ENCODE data around the gene MCCC2.
"Not testable (repeated sequence)": the region's sequence is repeated elsewhere in the genome, so short reads cannot be mapped to it uniquely, and the experiment has no call there.

Gene MCCC2

GRCh38 chr5:71597001-71597400, 9.9 kb downstream of the MCCC2 start:
- H3K27me3 ChIP-seq (ENCODE audit: control insufficient read depth in 1 of 2, insufficient read depth in 2 of 2, low read length in 2 of 2) = no peaks in the 10 kb centered on the region
- H3K36me3 ChIP-seq (ENCODE audit: control insufficient read depth in 2 of 2, insufficient read depth in 2 of 2, low read length in 2 of 2) = peaks cover 18 to 22% of the 10 kb centered on the region in 2 donors
- no peak overlapping the region for H3K4me3 ChIP-seq (ENCODE audit: low read length in 2 of 2)
- no peaks in the 10 kb centered on the region for H3K4me1 ChIP-seq (ENCODE audit: control insufficient read depth, insufficient read depth, low read length)
- H3K9me3 ChIP-seq (ENCODE audit: control insufficient read depth in 2 of 2, low read length in 2 of 2) = no peaks in the 10 kb centered on the region
- H3K27ac ChIP-seq (ENCODE audit: low read length) = no peak overlapping the region
- H3K9ac ChIP-seq (ENCODE audit: low read length in 2 of 2) = no peak overlapping the region

DNA sequence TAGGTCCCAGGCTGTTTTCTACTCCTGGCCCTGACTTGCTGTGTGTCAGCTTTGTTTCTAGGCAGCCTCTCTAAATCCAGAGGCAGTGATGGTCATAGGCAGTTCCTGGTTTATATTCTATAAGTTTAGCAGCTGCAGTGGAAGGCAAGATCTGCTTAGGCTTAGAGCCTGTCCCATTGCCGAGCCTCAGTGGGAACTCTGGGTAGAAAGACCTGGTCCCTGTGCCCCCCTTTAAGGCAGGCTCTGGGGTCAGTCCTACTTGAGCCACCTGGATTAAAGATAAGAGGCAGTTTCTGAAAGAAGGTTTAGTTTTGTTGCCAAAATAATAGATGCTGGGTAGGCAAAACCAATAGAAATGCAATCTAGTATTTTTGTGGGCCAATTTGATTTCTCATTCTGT, 13.6 kb downstream of the MCCC2 start:
- no peak overlapping the region for H3K9ac ChIP-seq (ENCODE audit: low read length in 2 of 2)
- H3K4me3 ChIP-seq (ENCODE audit: low read length in 2 of 2) = no peak overlapping the region
- H3K4me1 ChIP-seq (ENCODE audit: control insufficient read depth, insufficient read depth, low read length) = no peaks in the 10 kb centered on the region
- H3K27me3 ChIP-seq (ENCODE audit: control insufficient read depth in 1 of 2, insufficient read depth in 2 of 2, low read length in 2 of 2) = no peaks in the 10 kb centered on the region
- peak overlapping the region; percentile 53 for H3K27ac ChIP-seq (ENCODE audit: low read length)
- peaks cover 31 to 34% of the 10 kb centered on the region in 2 donors for H3K36me3 ChIP-seq (ENCODE audit: control insufficient read depth in 2 of 2, insufficient read depth in 2 of 2, low read length in 2 of 2)
- no peaks in the 10 kb centered on the region for H3K9me3 ChIP-seq (ENCODE audit: control insufficient read depth in 2 of 2, low read length in 2 of 2)

DNA sequence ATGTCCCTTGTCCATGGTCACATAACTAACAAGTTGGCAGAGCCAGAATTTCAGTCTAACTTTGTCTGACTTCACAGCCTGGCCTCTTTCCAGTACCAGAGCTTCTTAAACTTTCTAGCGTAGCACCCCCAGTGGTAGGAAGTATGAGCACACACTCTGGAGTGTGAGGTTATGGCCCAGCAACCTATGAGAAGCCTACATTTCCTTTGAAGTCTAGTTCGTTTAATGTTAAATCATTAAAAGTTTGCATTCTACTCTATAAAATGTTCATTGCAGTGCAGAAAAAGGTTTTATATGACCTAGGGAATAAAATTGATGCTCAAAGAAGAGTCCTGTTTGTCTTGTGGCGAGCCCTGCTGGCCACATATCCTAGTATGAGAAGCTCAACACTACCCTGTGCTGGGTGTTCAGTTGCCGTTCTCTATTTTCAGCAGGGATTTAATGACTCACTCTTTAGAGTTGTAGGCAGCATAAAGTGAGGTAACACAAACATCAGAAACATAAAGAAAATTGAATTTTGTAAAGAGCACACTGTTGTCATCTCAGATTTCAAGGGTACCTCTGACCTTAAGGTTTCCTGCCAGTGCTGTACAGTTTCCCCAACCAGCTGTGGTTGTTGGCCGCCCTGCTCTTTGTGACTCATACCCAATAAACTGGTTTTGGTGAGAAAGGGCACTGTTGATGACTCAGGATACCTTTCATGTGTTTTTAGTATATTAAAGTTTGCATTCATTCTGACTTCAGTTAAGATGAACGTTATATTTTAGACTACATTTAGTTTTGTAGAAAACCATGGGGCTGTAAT, 14.3 kb downstream of the MCCC2 start:
- peak overlapping the region; percentile 53 for H3K27ac ChIP-seq (ENCODE audit: low read length)
- H3K4me1 ChIP-seq (ENCODE audit: control insufficient read depth, insufficient read depth, low read length) = no peaks in the 10 kb centered on the region
- H3K36me3 ChIP-seq (ENCODE audit: control insufficient read depth in 2 of 2, insufficient read depth in 2 of 2, low read length in 2 of 2) = peaks cover 27 to 30% of the 10 kb centered on the region in 2 donors
- no peaks in the 10 kb centered on the region for H3K9me3 ChIP-seq (ENCODE audit: control insufficient read depth in 2 of 2, low read length in 2 of 2)
- H3K9ac ChIP-seq (ENCODE audit: low read length in 2 of 2) = no peak overlapping the region
- no peaks in the 10 kb centered on the region for H3K27me3 ChIP-seq (ENCODE audit: control insufficient read depth in 1 of 2, insufficient read depth in 2 of 2, low read length in 2 of 2)
- H3K4me3 ChIP-seq (ENCODE audit: low read length in 2 of 2) = no peak overlapping the region

- H3K27me3 ChIP-seq (ENCODE audit: control insufficient read depth in 1 of 2, insufficient read depth in 2 of 2, low read length in 2 of 2); H3K4me1 ChIP-seq (ENCODE audit: control insufficient read depth, insufficient read depth, low read length); H3K36me3 ChIP-seq (ENCODE audit: control insufficient read depth in 2 of 2, insufficient read depth in 2 of 2, low read length in 2 of 2); H3K9ac ChIP-seq (ENCODE audit: low read length in 2 of 2); H3K4me3 ChIP-seq (ENCODE audit: low read length in 2 of 2); H3K9me3 ChIP-seq (ENCODE audit: control insufficient read depth in 2 of 2, low read length in 2 of 2); H3K27ac ChIP-seq (ENCODE audit: low read length): not testable (repeated sequence)
Measured at GRCh38 chr5:71609916-71610315, 22.8 kb downstream of the MCCC2 start.

DNA sequence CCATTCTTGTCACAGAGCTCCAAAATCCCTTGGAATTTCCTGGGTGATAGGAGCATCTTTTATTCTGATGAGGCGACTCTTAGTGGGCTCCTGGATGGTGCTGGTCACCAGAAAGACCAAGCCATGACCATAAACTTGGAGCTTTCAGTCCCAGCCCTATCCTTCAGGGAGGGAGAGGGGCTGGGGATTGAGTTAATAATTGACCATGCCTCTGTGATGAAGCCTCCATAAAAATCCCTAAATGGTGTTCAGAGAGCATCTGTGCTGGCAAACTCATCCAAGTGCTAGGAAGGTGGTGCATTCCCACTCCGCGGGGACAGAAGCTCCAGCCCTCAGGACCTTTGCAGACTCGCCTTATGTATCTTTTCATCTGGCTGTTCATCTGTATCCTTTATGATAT, 28.7 kb downstream of the MCCC2 start:
- no peak overlapping the region for H3K9ac ChIP-seq (ENCODE audit: low read length in 2 of 2)
- no peaks in the 10 kb centered on the region for H3K27me3 ChIP-seq (ENCODE audit: control insufficient read depth in 1 of 2, insufficient read depth in 2 of 2, low read length in 2 of 2)
- H3K36me3 ChIP-seq (ENCODE audit: control insufficient read depth in 2 of 2, insufficient read depth in 2 of 2, low read length in 2 of 2) = peaks cover 12 to 21% of the 10 kb centered on the region in 2 donors
- no peak overlapping the region for H3K4me3 ChIP-seq (ENCODE audit: low read length in 2 of 2)
- H3K9me3 ChIP-seq (ENCODE audit: control insufficient read depth in 2 of 2, low read length in 2 of 2) = no peaks in the 10 kb centered on the region
- H3K4me1 ChIP-seq (ENCODE audit: control insufficient read depth, insufficient read depth, low read length) = no peaks in the 10 kb centered on the region
- no peak overlapping the region for H3K27ac ChIP-seq (ENCODE audit: low read length)

DNA sequence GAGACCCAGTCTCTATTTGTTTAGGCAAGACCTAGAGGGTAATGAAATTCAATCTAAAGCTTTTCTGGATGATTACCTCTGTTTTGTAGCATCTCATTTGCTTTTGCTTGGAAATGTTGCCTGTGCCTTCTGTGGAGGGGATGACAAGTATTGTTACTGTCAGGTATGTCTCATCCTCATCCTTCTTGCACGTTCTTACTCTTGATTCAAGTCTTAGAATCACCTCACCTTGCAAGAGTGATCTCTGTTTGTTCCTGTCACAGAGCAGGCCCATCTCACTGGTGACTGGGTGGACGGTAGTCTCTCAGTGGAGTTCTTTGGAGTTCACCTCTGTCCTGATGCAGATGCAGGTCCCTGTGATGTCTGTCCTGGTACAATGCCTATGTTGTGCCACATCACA, 33.5 kb downstream of the MCCC2 start:
- Histone ChIP-seq H3K36me3 (ENCODE audit: control insufficient read depth in 2 of 2, insufficient read depth in 2 of 2, low read length in 2 of 2) (peaks cover 16 to 21% of the 10 kb centered on the region in 2 donors), H3K27me3 (ENCODE audit: control insufficient read depth in 1 of 2, insufficient read depth in 2 of 2, low read length in 2 of 2) (no peaks in the 10 kb centered on the region), H3K9ac (ENCODE audit: low read length in 2 of 2) (no peak overlapping the region), H3K4me1 (ENCODE audit: control insufficient read depth, insufficient read depth, low read length) (no peaks in the 10 kb centered on the region), H3K27ac (ENCODE audit: low read length) (no peak overlapping the region), H3K4me3 (ENCODE audit: low read length in 2 of 2) (no peak overlapping the region), H3K9me3 (ENCODE audit: control insufficient read depth in 2 of 2, low read length in 2 of 2) (no peaks in the 10 kb centered on the region)

DNA sequence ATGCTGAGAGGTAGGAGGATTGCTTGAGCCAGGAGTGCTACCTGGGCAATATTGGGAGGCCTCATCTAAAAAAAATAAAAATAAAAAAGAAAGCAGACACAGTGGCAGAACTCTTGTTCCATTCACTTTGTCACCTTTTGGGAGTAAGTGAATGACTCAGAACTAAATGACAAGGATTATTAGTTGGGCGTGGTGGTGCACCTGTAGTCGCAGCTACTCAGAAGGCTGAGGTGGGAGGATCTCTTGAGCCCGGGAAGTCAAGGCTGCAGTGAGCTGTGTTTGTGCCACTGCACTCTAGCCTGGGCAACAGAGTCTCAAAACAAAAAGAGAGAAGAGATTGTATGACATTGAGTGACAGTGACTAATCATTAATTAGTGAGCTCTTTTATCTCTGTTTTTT, 34.1 kb downstream of the MCCC2 start:
- no peak overlapping the region for H3K4me3 ChIP-seq (ENCODE audit: low read length in 2 of 2)
- H3K27ac ChIP-seq (ENCODE audit: low read length) = no peak overlapping the region
- no peak overlapping the region for H3K9ac ChIP-seq (ENCODE audit: low read length in 2 of 2)
- no peaks in the 10 kb centered on the region for H3K9me3 ChIP-seq (ENCODE audit: control insufficient read depth in 2 of 2, low read length in 2 of 2)
- H3K4me1 ChIP-seq (ENCODE audit: control insufficient read depth, insufficient read depth, low read length) = no peaks in the 10 kb centered on the region
- no peaks in the 10 kb centered on the region for H3K27me3 ChIP-seq (ENCODE audit: control insufficient read depth in 1 of 2, insufficient read depth in 2 of 2, low read length in 2 of 2)
- peaks cover 16% of the 10 kb centered on the region in 2 donors for H3K36me3 ChIP-seq (ENCODE audit: control insufficient read depth in 2 of 2, insufficient read depth in 2 of 2, low read length in 2 of 2)

DNA sequence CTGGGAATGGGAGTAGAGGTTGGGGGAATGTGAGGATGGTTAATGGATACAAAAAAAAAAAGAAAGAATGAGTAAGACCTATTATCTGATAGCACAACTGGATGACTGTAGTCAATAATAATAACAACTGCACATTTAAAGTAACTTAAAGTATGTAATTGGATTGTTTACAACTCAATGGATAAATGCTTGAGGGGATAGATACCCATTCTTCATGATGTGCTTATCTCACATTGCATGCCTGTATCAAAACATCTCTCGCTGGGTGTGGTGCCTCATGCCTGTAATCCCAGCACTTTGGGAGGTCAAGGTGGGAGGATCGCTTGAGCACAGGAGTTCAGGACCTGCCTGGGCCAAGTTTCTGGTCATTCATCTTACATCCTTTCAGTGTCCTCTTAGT, 34.6 kb downstream of the MCCC2 start:
- Histone ChIP-seq H3K4me3 (ENCODE audit: low read length in 2 of 2) (no peak overlapping the region), H3K27ac (ENCODE audit: low read length) (no peak overlapping the region), H3K4me1 (ENCODE audit: control insufficient read depth, insufficient read depth, low read length) (no peaks in the 10 kb centered on the region), H3K27me3 (ENCODE audit: control insufficient read depth in 1 of 2, insufficient read depth in 2 of 2, low read length in 2 of 2) (no peaks in the 10 kb centered on the region), H3K9me3 (ENCODE audit: control insufficient read depth in 2 of 2, low read length in 2 of 2) (no peaks in the 10 kb centered on the region), H3K9ac (ENCODE audit: low read length in 2 of 2) (no peak overlapping the region), H3K36me3 (ENCODE audit: control insufficient read depth in 2 of 2, insufficient read depth in 2 of 2, low read length in 2 of 2) (peaks cover 12 to 15% of the 10 kb centered on the region in 2 donors)

DNA sequence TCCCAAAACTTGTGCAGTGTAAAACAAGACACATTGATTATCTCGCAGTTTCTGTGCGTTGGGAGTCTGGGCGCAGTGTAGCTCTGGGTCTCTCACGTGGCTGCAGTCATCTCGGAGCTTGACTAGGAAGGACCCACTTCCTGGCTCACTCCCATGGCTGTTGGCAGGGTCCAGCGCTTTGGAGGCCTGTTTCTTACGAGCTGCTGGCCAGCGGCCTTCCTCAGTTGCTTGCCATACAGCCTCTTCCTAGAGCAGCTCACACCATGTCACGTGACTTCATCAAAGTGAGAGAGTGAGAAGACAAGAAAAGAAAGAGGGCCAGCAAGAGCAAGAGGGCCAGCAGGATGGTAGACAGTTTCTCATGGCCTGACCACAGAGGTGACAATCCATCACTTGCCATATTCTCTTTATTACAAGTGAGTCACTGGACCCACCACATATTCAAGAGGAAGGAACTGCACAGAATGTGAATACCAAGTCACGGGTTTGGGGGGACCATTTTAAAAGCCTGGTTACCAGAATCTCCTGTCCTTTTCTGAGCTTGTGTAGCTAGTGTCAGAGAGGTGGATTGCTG, 36.2 kb downstream of the MCCC2 start:
- H3K27me3 ChIP-seq (ENCODE audit: control insufficient read depth in 1 of 2, insufficient read depth in 2 of 2, low read length in 2 of 2) = no peaks in the 10 kb centered on the region
- no peak overlapping the region for H3K4me3 ChIP-seq (ENCODE audit: low read length in 2 of 2)
- no peaks in the 10 kb centered on the region for H3K4me1 ChIP-seq (ENCODE audit: control insufficient read depth, insufficient read depth, low read length)
- peaks cover 7 to 16% of the 10 kb centered on the region in 2 donors for H3K36me3 ChIP-seq (ENCODE audit: control insufficient read depth in 2 of 2, insufficient read depth in 2 of 2, low read length in 2 of 2)
- H3K9ac ChIP-seq (ENCODE audit: low read length in 2 of 2) = no peak overlapping the region
- H3K9me3 ChIP-seq (ENCODE audit: control insufficient read depth in 2 of 2, low read length in 2 of 2) = no peaks in the 10 kb centered on the region
- H3K27ac ChIP-seq (ENCODE audit: low read length) = no peak overlapping the region

DNA sequence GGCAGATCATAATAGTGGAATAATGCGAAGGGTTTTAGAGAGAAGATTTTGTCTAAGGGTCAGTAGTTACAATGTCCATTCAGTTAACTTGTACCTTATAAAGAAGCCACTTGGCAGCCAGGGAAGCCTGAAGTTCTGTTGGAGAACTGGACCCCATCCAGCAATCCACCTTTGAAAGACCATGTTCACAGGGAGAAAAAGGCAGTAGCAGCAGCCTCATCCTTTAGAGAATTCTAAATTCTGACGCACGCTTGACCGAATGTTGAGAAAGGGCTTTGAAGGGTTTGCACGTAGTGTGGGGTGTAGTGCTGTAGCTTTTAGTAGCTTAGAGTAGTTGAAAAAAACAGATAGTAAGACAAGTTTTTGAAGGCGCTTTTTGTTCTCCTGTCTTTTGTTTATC, 42.8 kb downstream of the MCCC2 start:
- no peak overlapping the region for H3K9ac ChIP-seq (ENCODE audit: low read length in 2 of 2)

GRCh38 chr5:71631070-71631469, 43.9 kb downstream of the MCCC2 start:
- Histone ChIP-seq H3K4me3 (ENCODE audit: low read length in 2 of 2) (no peak overlapping the region), H3K27me3 (ENCODE audit: control insufficient read depth in 1 of 2, insufficient read depth in 2 of 2, low read length in 2 of 2) (no peaks in the 10 kb centered on the region), H3K9me3 (ENCODE audit: control insufficient read depth in 2 of 2, low read length in 2 of 2) (no peaks in the 10 kb centered on the region), H3K27ac (ENCODE audit: low read length) (no peak overlapping the region), H3K36me3 (ENCODE audit: control insufficient read depth in 2 of 2, insufficient read depth in 2 of 2, low read length in 2 of 2) (peaks cover 7 to 12% of the 10 kb centered on the region in 2 donors), H3K4me1 (ENCODE audit: control insufficient read depth, insufficient read depth, low read length) (no peaks in the 10 kb centered on the region), H3K9ac (ENCODE audit: low read length in 2 of 2) (no peak overlapping the region)

More for the DNA sequence above, 42.8 kb downstream of the MCCC2 start:
- Histone ChIP-seq H3K4me3 (ENCODE audit: low read length in 2 of 2) (no peak overlapping the region), H3K27me3 (ENCODE audit: control insufficient read depth in 1 of 2, insufficient read depth in 2 of 2, low read length in 2 of 2) (no peaks in the 10 kb centered on the region), H3K36me3 (ENCODE audit: control insufficient read depth in 2 of 2, insufficient read depth in 2 of 2, low read length in 2 of 2) (peaks cover 3 to 12% of the 10 kb centered on the region in 2 donors), H3K4me1 (ENCODE audit: control insufficient read depth, insufficient read depth, low read length) (no peaks in the 10 kb centered on the region), H3K9me3 (ENCODE audit: control insufficient read depth in 2 of 2, low read length in 2 of 2) (no peaks in the 10 kb centered on the region), H3K27ac (ENCODE audit: low read length) (no peak overlapping the region)
